ENCODE measurements around the gene EPHA7. TPM values are rescaled to one million over a fixed set of nuclear protein-coding genes. Genes with fewer than 3 reads are reported as not detected.

The EPHA7 gene
- total RNA-seq, 2 experiments from 2014 or later, result not detected

GRCh38 chr6:93219447-93219846 lies 199.9 kb downstream of the EPHA7 start:
- H3K27ac Mint-ChIP-seq, result no peak overlapping the region
- intact Hi-C loops (cut with DNase I, micrococcal nuclease), result no loop called here
- no peak overlapping the region for H3K4me3 ChIP-seq (ENCODE audit: low read length)
- H3K4me1 Mint-ChIP-seq (ENCODE audit: low read depth), result no peaks in the 10 kb centered on the region
- H3K36me3 ChIP-seq (ENCODE audit: insufficient read depth, low read length), result no peaks in the 10 kb centered on the region
- H3K27ac ChIP-seq (ENCODE audit: low read depth in 1 of 2, low read length in 2 of 2), result no peak overlapping the region
- CTCF ChIA-PET, result no interaction called here
- DNase-seq, result no peak
- H3K27me3 Mint-ChIP-seq, result no peaks in the 10 kb centered on the region
- H3K4me1 ChIP-seq (ENCODE audit: insufficient read depth, low read length), result no peaks in the 10 kb centered on the region
- no peak for TF ChIP-seq CTCF (IDR thresholded peaks at IDR 0.05)
- H3K36me3 Mint-ChIP-seq (ENCODE audit: low read depth), result no peaks in the 10 kb centered on the region
- POLR2A ChIA-PET, result no interaction called here
- ATAC-seq (ENCODE audit: poor library complexity), result no peak
- no peaks in the 10 kb centered on the region for H3K9me3 ChIP-seq (ENCODE audit: control insufficient read depth in 1 of 2, insufficient read depth in 1 of 2, low read length in 2 of 2)
- no peak overlapping the region for H3K4me3 Mint-ChIP-seq
- H3K27me3 ChIP-seq (ENCODE audit: control insufficient read depth in 1 of 2, insufficient read depth in 2 of 2, low read length in 2 of 2), result no peaks in the 10 kb centered on the region
- peaks cover 27% of the 10 kb centered on the region for H3K9me3 Mint-ChIP-seq

- Histone ChIP-seq H3K27ac (ENCODE audit: low read depth in 1 of 2, low read length in 2 of 2) (no peak overlapping the region), H3K36me3 (ENCODE audit: insufficient read depth, low read length) (no peaks in the 10 kb centered on the region), H3K4me3 (ENCODE audit: low read length) (no peak overlapping the region), H3K9me3 (ENCODE audit: control insufficient read depth in 1 of 2, insufficient read depth in 1 of 2, low read length in 2 of 2) (no peaks in the 10 kb centered on the region), H3K4me1 (ENCODE audit: insufficient read depth, low read length) (no peaks in the 10 kb centered on the region), H3K27me3 (ENCODE audit: control insufficient read depth in 1 of 2, insufficient read depth in 2 of 2, low read length in 2 of 2) (no peaks in the 10 kb centered on the region)
- no peaks in the 10 kb centered on the region for H3K36me3 Mint-ChIP-seq (ENCODE audit: low read depth)
- H3K4me3 Mint-ChIP-seq, result no peak overlapping the region
- no peak overlapping the region for H3K27ac Mint-ChIP-seq
- ChIA-PET POLR2A (no interaction called here), CTCF (no interaction called here)
- intact Hi-C loops (cut with DNase I, micrococcal nuclease), result no loop called here
- H3K27me3 Mint-ChIP-seq, result no peaks in the 10 kb centered on the region
- H3K9me3 Mint-ChIP-seq, result peaks cover 27% of the 10 kb centered on the region
- ATAC-seq (ENCODE audit: poor library complexity) (no peak), DNase-seq (no peak)
- no peak for TF ChIP-seq CTCF (IDR thresholded peaks at IDR 0.05)
- H3K4me1 Mint-ChIP-seq (ENCODE audit: low read depth), result no peaks in the 10 kb centered on the region
These were observed 201.3 kb downstream of the EPHA7 start for GRCh38 chr6:93218096-93218495.

- DNase-seq (no peak), ATAC-seq (ENCODE audit: poor library complexity) (no peak)
- Histone ChIP-seq H3K4me1 (ENCODE audit: insufficient read depth, low read length) (no peaks in the 10 kb centered on the region), H3K4me3 (ENCODE audit: low read length) (no peak overlapping the region), H3K27me3 (ENCODE audit: control insufficient read depth in 1 of 2, insufficient read depth in 2 of 2, low read length in 2 of 2) (no peaks in the 10 kb centered on the region), H3K27ac (ENCODE audit: low read depth in 1 of 2, low read length in 2 of 2) (no peak overlapping the region), H3K9me3 (ENCODE audit: control insufficient read depth in 1 of 2, insufficient read depth in 1 of 2, low read length in 2 of 2) (peaks cover 0 to 5% of the 10 kb centered on the region in 2 experiments), H3K36me3 (ENCODE audit: insufficient read depth, low read length) (no peaks in the 10 kb centered on the region)
- H3K4me1 Mint-ChIP-seq (ENCODE audit: low read depth), result no peaks in the 10 kb centered on the region
- intact Hi-C loops (cut with DNase I, micrococcal nuclease), result no loop called here
- no peak overlapping the region for H3K27ac Mint-ChIP-seq
- TF ChIP-seq CTCF (IDR thresholded peaks at IDR 0.05), result no peak
- peaks cover 15% of the 10 kb centered on the region for H3K9me3 Mint-ChIP-seq
- no peak overlapping the region for H3K4me3 Mint-ChIP-seq
- H3K27me3 Mint-ChIP-seq, result no peaks in the 10 kb centered on the region
- no peaks in the 10 kb centered on the region for H3K36me3 Mint-ChIP-seq (ENCODE audit: low read depth)
- ChIA-PET POLR2A (no interaction called here), CTCF (no interaction called here)
These were observed 206.3 kb downstream of the EPHA7 start for GRCh38 chr6:93213028-93213427.

All from CD4-positive, alpha-beta T cell (primary cell).